ENCODE measurements around the gene IFNL4.
"Not testable (repeated sequence)": the region's sequence is repeated elsewhere in the genome, so short reads cannot be mapped to it uniquely, and the experiment has no call there.

Gene IFNL4

DNA sequence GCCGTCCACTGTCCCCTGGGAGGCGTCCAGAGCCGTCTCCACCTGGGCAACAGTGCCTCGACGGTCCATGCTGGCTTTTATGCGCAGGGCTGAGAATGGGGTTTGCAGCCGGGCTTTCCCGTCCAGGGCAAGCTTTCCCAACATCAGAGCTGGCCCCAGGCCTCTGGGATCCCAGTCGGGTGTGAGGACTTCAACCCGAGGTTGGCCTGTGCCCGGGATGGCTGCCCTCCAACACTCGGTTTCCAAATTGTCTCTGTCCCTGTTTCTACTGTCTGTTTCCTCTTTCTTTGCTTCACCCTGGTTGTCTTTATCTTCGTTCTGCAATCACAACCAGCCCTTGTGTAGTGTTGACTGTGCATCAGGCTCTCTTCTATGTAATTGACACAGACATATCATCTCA is at the start of gene IFNL4:
Gene IFNL4, minus strand, starts transcription at position 51 of the 400 bp plus-strand sequence.
- DNase-seq: no peak

DNA sequence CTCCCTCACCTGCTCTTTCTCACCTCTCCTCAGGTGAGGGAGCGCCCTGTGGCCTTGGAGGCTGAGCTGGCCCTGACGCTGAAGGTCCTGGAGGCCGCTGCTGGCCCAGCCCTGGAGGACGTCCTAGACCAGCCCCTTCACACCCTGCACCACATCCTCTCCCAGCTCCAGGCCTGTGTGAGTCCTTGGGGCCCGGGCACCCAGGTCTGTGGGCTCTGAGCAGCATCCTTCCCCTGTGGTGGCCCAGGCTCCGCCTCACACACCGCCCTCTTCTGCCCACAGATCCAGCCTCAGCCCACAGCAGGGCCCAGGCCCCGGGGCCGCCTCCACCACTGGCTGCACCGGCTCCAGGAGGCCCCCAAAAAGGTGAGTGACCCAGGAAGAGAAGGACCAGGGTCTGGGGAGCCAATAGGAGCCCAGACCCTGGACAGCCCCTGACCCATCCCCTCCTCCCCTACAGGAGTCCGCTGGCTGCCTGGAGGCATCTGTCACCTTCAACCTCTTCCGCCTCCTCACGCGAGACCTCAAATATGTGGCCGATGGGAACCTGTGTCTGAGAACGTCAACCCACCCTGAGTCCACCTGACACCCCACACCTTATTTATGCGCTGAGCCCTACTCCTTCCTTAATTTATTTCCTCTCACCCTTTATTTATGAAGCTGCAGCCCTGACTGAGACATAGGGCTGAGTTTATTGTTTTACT is 49.4 kb upstream of the IFNL4 start:
- peak; percentile 72 for DNase-seq

DNA sequence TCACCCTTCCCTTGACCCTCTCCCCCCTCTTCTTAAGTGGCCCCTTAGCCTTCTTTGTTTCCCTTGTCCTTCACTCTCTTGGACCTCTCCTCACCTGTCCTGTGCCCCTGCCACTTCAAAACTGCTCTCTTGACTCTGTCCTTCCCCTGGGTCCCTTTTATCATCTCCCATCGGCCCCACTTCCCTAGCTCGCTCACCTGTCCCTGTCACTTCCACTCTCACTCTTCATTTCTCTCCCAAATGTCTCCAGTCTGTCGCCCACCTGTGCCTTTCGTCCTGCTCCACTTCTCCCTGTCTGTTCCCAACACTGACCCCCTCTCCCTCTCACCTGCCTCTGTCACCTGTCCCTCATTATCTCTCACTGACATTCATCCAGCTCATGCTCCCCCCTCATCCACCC is 48.2 kb upstream of the IFNL4 start:
- DNase-seq: no peak

DNA sequence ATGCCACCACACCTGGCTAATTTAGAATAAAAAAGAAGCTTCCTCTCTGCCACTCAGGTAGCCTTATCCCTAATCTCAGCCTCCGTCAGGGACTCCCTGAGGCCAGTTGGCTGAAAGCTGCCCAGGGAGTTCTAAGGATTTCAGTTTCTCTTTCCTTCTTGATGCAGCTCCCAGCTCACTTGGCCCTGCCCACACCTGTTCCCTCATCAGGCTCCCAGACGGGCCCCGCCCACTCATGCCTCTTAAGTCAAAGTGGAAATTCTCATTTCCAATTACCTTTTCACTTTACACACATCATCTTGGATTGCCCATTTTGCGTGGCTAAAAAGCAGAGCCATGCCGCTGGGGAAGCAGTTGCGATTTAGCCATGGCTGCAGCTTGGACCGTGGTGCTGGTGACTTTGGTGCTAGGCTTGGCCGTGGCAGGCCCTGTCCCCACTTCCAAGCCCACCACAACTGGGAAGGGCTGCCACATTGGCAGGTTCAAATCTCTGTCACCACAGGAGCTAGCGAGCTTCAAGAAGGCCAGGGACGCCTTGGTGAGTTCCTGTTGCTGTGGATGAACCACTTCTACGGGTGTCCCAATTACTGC is 47.5 kb upstream of the IFNL4 start, which contains the start of gene IFNL1:
Gene IFNL1, plus strand, starts transcription at position 353 of the 591 bp plus-strand sequence. Its CDS starts 15 bp downstream, at position 368.
- no peak for DNase-seq

DNA sequence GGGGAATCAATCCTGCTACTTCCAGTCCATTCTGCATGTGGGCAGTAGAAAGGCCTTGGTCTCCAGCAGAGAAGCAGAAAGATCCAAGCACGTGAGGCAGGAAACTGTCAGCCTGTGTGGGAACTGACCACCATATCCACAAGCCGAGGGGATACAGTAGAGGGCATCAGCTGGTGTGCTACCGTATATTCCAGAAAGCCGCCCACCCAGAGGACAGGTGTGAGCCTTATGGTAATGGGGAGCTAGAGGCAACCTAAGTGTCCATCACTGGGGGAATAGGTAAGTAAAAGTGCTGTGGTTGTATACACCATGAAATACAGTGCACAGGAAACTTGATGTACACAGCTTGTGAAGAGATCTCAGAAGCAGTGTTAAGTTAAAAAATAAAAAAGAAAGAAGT is 44.7 kb upstream of the IFNL4 start:
- no peak for DNase-seq

DNA sequence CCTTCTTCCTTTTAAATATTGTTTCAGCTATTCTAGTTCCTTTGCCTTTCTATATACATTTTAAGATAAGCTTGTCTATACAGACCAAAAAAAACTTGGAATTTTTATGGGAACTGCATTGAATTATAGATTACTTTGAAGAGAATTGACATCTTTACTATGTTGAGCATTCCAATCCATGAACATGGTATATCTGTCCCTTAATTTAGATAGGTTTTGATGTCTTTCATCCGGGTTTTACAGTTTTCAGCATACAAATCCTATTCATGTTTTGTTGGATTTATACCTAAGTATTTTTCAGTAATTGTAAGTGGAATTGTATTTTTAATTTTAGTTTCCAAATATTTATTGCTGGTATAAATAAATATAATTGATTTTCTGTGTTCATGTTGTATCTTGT is 35.4 kb upstream of the IFNL4 start:
- no peak for DNase-seq

DNA sequence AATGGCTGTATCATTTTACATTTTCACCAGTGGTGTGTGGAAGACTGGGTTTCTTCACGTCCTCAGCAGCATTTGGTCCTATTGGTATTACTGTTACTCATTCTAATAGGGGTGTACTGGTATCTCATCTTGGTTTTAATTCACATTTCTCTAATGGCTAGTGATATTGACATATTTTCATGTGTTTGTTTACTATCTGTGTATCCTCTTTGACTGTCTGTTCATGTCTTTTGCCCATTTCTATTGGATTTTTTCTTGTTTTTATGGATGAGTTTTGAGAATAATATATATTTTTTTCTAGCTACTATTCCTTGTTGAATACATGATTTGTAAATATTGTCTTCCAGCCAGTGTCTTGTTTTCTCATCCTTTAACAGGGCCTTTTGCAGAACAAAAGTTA is 33.4 kb upstream of the IFNL4 start:
- DNase-seq: no peak

DNA sequence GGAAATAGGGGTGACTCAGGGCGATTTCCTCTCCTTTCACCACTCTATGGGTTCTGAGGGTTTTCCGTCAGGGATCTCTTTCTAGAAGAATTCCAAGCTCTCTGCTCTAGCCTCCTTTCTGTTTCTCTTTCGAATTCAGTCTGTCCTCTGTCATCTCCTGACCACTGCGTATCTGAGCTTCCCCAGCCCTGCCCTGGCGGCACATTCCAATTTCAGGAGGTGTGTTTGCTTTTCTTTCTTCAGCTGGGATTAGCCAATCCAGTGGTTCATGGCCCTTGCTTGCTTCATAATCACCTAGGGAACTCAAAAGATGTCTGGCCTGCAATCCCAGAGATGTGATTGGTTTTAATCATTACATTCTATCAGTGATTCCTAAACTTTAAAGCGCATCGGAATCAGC is 28.9 kb upstream of the IFNL4 start:
- no peak for DNase-seq

DNA sequence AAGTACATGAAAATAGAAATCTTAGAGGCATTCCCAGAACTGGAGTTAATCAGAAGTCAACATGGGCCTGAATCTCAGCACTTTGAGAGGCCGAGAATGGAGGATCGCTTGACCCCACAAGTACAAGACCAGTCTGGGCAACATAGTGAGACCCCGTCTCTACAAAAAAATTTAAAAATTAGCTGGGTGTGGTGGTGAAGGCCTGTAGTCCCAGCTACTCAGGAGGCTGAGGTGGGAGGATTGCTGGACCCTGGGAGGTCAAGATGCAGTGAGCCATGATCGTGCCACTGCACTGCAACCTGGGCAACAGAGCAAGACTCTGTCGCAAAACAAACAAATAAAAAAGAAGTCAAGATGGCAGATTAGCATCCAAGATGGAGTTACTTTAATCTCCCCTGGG is 28.1 kb upstream of the IFNL4 start:
- no peak for DNase-seq

DNA sequence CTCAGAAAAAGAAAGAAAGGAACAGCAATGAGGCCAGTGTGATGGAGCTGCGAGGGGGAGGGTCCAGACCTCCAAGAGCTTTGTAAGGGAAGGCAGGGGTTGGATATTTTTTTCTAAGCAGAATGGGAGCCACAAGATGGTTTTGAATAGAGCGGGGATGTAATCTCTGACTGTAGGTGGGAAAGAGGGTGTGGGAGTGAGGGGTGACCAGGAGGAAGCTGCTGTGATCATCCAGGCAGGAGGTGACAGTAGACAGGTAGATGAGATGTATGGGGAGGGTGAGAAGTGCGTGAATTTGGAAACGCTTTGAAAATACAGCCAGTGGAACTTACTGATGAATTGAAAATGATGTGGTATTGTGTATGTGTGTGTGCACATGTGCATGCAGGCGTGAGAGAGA is 26.9 kb upstream of the IFNL4 start:
- no peak for DNase-seq

DNA sequence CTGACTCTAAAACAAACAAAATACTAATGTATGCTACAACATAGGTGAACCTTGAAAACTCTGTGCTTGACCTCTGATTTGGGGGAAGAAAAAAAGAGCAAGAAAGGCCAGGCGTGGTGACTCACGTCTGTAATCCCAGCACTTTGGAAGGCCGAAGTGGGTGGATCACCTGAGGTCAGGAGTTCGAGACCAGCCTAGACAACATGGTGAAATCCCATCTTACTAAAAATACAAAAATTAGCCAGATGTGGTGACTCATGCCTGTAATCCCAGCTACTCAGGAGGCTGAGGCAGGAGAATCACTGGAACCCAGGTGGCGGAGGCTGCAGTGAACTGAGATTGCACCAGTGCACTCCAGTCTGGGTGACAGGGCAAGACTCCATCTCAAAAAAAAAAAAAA is 25.2 kb upstream of the IFNL4 start:
- DNase-seq: not testable (repeated sequence)

DNA sequence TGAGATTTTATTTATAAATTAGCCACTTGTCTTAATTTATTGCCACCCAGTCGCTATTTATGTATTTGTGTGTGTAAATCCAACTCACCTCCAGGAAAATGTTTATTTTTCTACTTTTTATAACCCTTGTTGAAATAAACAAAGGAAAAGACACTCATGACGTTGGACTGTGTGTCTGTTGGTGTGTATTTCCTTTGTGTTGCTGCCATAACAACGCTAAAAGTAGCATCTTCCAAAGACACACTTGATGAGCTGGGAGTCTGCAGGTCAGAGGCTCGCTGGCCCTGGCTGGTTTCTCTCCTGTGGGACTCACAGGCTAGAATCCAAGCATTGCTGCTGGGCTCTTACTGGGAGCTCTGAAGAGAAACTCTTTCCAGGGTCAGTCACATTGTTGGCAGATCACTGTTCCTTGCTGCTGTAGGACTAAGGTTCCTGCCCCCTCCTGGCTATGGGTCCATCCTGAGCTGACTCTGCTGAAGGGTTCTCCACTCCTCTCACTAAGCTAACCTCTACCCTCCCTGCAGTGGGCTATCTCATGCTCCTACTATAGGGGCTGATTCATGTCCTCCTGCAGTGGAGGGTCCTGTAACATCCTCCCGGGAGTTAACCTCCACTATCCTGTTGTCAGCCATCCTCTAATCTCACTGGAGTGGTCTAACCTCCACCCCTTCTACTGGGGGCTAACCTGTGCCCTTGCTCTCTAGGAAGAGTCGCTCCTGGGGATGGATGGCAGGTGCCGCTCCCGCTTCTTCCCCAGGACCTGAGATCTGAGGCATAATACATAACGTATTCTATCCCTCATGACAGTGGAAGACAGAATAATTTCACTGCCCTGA is 21.6 kb upstream of the IFNL4 start:
- DNase-seq: no peak

DNA sequence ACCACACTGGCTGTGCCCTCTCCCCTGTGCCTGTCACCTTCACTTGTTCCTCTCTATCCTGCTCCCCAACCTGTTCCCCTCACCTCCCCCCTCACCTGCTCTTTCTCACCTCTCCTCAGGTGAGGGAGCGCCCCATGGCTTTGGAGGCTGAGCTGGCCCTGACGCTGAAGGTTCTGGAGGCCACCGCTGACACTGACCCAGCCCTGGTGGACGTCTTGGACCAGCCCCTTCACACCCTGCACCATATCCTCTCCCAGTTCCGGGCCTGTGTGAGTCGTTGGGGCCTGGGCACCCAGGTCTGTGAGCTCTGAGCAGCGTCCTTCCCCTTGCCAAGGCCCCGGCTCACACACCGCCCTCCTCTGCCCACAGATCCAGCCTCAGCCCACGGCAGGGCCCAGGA is 20.7 kb upstream of the IFNL4 start:
- not testable (repeated sequence) for DNase-seq

DNA sequence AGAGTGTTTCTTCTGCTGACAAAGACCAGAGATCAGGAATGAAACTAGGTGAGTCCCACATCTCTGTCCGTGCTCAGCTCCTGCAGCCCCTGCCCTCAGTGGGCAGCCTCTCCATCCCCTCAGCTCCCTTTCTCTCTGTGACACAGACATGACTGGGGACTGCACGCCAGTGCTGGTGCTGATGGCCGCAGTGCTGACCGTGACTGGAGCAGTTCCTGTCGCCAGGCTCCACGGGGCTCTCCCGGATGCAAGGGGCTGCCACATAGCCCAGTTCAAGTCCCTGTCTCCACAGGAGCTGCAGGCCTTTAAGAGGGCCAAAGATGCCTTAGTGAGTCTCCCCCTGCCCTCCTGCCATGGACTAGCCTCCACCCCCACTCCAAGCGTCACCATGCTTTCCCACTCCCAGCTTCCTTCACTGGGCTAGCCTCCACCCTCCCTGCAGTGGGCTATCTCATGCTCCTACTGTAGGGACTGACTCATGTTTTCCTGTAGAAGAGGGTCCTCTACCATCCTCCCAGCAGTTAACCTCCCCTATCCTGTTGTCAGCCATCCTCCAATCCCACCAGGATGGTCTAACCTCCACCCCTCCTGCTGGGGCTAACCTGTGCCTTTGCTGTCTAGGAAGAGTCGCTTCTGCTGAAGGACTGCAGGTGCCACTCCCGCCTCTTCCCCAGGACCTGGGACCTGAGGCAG is 20.0 kb upstream of the IFNL4 start:
- not testable (repeated sequence) for DNase-seq

DNA sequence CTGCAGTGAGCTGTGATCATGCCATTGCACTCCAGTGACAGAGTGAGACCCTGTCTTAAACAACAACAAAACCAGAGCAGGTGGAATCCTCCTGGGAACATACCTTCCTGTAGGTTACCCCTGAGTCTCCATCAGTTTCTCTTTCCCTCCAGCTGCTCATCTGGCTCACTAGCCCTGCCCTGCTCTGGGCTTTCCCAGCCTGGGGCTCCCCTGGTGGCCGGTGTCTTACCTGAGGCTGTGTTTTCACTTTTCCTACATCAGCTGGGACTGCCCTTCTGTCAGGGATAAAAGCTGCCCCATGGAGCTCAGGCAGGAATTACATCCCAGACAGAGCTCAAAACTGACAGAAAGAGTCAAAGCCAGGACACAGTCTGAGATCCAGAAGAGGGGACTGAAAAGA is 19.4 kb upstream of the IFNL4 start, which contains the start of gene IFNL2:
Gene IFNL2, plus strand, starts transcription at position 312 of the 400 bp plus-strand sequence. CDS start 173 bp downstream, outside the sequence.
- not testable (repeated sequence) for DNase-seq

DNA sequence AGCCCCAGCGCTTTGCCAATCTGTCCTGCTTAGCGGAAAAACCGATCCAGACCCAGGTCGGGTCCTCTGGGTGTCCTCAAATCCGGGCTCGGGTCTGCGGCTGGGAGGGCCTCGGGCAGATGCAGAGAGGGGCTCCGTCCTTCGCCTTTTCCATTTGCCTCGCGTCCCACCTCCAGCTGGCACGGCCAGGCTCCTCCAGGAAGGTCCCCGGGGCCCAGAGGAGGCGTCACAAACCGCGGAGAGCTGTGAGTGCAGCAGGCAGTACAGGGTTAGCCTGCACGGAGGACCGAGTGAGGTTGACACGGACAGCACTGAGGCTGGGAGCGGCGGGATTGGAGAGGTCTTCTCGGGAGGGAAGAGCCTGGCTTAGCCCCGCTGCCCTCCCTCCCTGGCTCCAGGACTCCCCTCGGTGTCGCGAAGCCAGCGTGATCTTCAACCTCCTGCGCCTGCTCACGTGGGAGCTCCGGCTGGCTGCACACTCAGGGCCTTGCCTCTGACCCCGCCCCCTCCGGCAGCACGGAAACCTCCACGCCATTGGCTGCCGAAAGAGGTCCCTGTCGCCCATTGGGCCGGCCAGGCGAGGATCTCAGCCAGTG is 16.8 kb upstream of the IFNL4 start:
- DNase-seq: no peak

DNA sequence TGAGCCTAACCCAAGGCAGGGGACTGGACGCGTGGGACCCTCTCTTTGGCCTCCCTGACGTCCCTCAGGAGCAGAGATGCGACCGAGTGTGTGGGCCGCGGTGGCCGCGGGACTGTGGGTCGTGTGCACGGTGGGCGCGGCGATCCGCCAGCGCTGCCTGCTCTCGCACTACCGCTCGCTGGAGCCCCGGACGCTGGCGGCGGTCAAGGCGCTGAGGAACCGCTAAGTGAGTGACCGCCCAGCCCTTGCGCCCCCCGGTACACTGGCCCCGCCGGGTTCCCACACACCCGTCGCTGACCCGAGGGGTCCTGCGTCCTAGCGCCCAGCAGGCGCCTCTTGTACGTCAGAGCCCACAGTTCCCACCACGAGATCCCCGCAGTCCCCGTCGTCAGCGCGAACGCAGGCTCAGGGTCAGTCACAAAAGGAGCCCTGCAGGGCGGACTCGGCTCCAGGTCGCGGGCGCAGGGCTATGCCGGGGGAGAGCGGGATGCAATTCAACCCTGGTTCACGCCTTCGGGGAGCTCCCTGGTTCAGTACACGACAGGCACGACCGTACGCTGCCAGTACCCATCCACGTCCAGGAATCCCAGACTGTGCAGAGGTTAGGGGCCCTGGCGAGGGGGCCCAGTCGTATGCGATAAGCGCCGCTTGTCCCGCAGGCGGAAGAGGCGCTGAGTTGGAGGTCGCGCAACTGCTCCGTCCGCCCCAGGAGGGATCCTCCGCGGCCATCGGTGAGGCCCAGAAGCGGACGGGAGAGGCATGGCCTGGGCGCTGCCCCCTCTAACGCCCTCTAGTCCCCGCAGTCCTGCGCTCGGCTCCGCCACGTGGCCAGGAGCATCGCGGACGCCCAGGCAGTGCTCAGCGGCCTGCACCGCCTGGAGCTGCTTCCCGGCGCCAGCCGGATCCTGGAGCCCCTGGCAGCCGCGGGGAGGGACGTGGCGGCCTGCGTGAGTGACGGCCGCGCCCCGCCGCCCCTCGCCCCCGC is 15.9 kb upstream of the IFNL4 start:
- no peak for DNase-seq

DNA sequence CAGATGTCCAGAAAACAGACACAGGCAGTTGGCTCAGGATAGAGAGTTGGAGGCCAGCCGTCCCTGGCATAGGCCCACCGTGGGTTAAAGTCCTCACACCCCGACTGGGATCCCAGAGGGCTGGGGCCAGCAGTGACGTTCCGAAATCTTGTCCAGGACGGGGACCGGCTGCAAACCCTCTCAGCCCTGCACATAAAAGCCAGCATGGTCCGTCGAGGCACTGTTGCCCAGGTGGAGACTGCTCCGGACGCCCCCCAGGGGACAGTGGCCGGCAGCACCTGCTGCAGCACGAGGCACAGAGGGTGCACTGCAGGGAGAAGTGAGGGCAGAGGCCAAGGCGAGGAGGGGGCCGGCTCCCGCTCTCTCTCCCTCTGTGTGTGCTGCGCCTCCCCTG is 15.3 kb upstream of the IFNL4 start:
- no peak for DNase-seq

DNA sequence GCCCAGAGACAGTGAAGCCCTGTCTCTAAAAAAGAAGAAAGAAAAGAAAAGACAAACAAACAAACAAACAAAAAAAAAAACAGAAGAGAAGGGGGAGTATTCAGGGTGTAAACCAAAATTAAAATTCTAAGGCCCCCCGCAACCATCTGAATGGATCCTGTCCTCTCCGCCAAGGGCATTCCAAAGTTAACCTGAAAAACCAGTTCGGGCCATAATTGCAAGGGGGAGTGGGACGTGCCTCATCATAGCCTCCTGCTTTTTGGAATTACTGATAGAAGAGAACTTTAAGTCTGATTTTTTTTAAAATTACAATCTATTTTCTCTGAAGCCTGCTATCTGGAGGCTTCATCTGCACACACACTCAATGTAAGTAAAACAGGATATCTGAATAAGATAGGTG is 13.8 kb upstream of the IFNL4 start:
- DNase-seq: no peak

DNA sequence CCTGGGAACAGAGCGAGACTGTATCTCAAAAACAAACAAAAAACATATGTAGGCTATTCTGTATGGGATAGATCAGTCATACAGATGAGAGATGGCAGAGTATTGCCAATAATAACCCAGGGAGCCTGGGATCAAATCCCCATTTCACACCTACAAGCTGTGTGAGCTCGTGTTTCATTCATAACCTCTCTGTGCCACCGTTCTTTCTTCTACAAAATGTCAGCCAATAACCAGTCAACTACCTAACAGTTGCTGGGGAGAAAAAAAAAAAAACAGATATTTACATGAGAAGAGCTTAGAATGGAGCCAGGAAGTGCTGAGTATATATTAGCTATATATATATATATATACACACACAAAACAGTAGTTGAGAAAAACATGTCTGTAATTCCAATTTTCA is 13.0 kb upstream of the IFNL4 start:
- no peak for DNase-seq

DNA sequence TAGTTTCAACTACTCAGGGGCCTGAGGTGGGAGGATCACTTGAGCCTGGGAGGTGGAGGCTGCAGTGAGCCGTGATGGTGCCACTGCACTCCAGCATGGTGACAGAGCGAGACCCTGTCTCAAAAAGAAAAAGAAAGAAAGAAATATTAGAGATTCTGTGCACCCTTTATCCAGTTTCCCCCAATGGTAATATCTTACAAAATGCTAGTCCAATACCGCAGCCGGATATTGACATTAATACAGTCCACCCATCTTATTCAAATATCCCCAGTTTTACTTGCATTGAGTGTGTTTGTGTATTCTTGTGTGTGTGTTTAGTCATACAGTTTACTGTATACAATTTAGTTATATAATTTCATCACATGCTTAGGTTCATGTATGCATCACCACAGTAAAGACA is 8.6 kb upstream of the IFNL4 start:
- DNase-seq: no peak
